Thyroid gland (tissue), 4 donors: ENCODE results near the gene ZNF200. TPM values are rescaled to one million over a fixed set of nuclear protein-coding genes. Genes with fewer than 3 reads are reported as not detected.
"Not testable (repeated sequence)": the region's sequence is repeated elsewhere in the genome, so short reads cannot be mapped to it uniquely, and the experiment has no call there.

Experiments
- DNase-seq, 2 donors: peaks; one replicate each; pipeline ENCODE4 v3.0.0-alpha.2; 2019
- H3K27ac ChIP-seq, 3 donors: fragments of 200-600 bp; sonication (generic); 1 replicate in 2 of 3; 2 replicates in 1 of 3; pipeline ENCODE4 v1.5.1; 2016 to 2019; ENCODE audit warnings: mild to moderate bottlenecking in 1 of 3, moderate library complexity in 1 of 3
- H3K27me3 ChIP-seq: fragments of 200-600 bp; sonication (generic); one replicate; pipeline ENCODE4 v1.5.1; 2019
- H3K36me3 ChIP-seq, 2 donors: fragments of 200-600 bp; sonication (generic); one replicate each; pipeline ENCODE4 v1.5.1; 2016 to 2019
- H3K4me1 ChIP-seq, 2 donors: fragments of 200-600 bp; sonication (generic); one replicate each; pipeline ENCODE4 v1.5.1; 2017 to 2019
- H3K4me3 ChIP-seq, 3 donors: fragments of 200-600 bp; sonication (generic); replicated peaks in 1 of 3; 1 replicate in 2 of 3; 2 replicates in 1 of 3; pipeline ENCODE4 v1.5.1; 2016; ENCODE audit warnings: mild to moderate bottlenecking in 1 of 3
- H3K9me3 ChIP-seq: fragments of 200-600 bp; sonication (generic); one replicate; pipeline ENCODE4 v1.5.1; 2017
- CTCF ChIP-seq, 6 experiments: fragments of 200-600 bp in 3 of 6; fragments of 450-650 bp in 3 of 6; sonication (generic) in 3 of 6; IDR thresholded peaks; one replicate each; pipeline ENCODE4 v1.5.1; 2016 to 2019; ENCODE audit warnings: antibody characterized with exemption in 6 of 6, mild to moderate bottlenecking in 2 of 6, inconsistent platforms in 1 of 6, moderate library complexity in 1 of 6
- POLR2A ChIP-seq, 2 donors: fragments of 450-650 bp; IDR thresholded peaks; one replicate each; pipeline ENCODE4 v1.6.1; 2017; ENCODE audit warnings: antibody characterized with exemption in 2 of 2, mild to moderate bottlenecking in 2 of 2, moderate library complexity in 1 of 2
- WGBS, 2 donors: methylation state at CpG; one replicate each; pipeline ENCODE4 v1.1.5; 2017; 5-methylcytosine and 5-hydroxymethylcytosine counted together
- intact Hi-C: fragments of 100-400 bp; cut with DNase I; formaldehyde crosslinking; loops from one replicate; pipeline ENCODE4 v1.15.1; 2023
- total RNA-seq, 4 donors: library from RNA; depleted of rRNA; stranded (reverse); fragments of >200 nt; gene quantifications; one replicate each; pipeline ENCODE4 v1.2.3, GENCODE V29; 2016

Gene ZNF200
- total RNA-seq, 4 donors from 2014 or later, result 6.4 to 10.8 (median 9.4) TPM

- Histone ChIP-seq H3K27me3 (no peaks in the 10 kb centered on the region), H3K27ac (no peak overlapping the region), H3K36me3 (peaks cover 6 to 8% of the 10 kb centered on the region in 2 donors), H3K4me1 (peaks cover 14 to 21% of the 10 kb centered on the region in 2 donors), H3K4me3 (no peak overlapping the region), H3K9me3 (no peaks in the 10 kb centered on the region)
- 92 to 94% methylated on average over 6 of the region's 6 CpGs for WGBS, 2 donors
- DNase-seq, result no peak
- no peak for TF ChIP-seq POLR2A (IDR thresholded peaks at IDR 0.05)
- no peak for TF ChIP-seq CTCF (IDR thresholded peaks at IDR 0.05)
- intact Hi-C loops, result loop anchor here (5.0 to 10.0 kb wide), 2 partner anchors 47 to 221 kb away; partner anchors contain the start of genes CLUAP1 and ZNF200
These were observed 46.4 kb upstream of the ZNF200 start for GRCh38 chr16:3281222-3281820.

- 79 to 84% methylated on average over 5 of the region's 5 CpGs for WGBS, 2 donors
- DNase-seq, result no peak
- no peaks in the 10 kb centered on the region for H3K9me3 ChIP-seq
- H3K27me3 ChIP-seq, result no peaks in the 10 kb centered on the region
- no peaks in the 10 kb centered on the region for H3K36me3 ChIP-seq
- H3K4me1 ChIP-seq, result no peaks in the 10 kb centered on the region
- no peak for TF ChIP-seq CTCF (IDR thresholded peaks at IDR 0.05)
- no peak for TF ChIP-seq POLR2A (IDR thresholded peaks at IDR 0.05)
- intact Hi-C loops, result no loop called here
- H3K27ac ChIP-seq, result no peak overlapping the region
- no peak overlapping the region for H3K4me3 ChIP-seq
These were observed 41.7 kb upstream of the ZNF200 start for GRCh38 chr16:3276679-3277078.

GRCh38 chr16:3274947-3275346, 40.0 kb upstream of the ZNF200 start:
- Histone ChIP-seq H3K4me1 (no peaks in the 10 kb centered on the region), H3K9me3 (no peaks in the 10 kb centered on the region), H3K36me3 (no peaks in the 10 kb centered on the region), H3K27me3 (no peaks in the 10 kb centered on the region), H3K4me3 (no peak overlapping the region), H3K27ac (no peak overlapping the region)
- no peak for TF ChIP-seq CTCF (IDR thresholded peaks at IDR 0.05)
- TF ChIP-seq POLR2A (IDR thresholded peaks at IDR 0.05), result no peak
- DNase-seq, result no peak
- intact Hi-C loops, result no loop called here

- WGBS, 2 donors, result 51 to 55% methylated on average over 4 of the region's 4 CpGs
- no peak for DNase-seq
- Histone ChIP-seq H3K36me3 (no peaks in the 10 kb centered on the region), H3K27me3 (no peaks in the 10 kb centered on the region), H3K9me3 (no peaks in the 10 kb centered on the region), H3K4me1 (no peaks in the 10 kb centered on the region), H3K4me3 (no peak overlapping the region), H3K27ac (no peak overlapping the region)
- TF ChIP-seq CTCF (IDR thresholded peaks at IDR 0.05) (no peak), POLR2A (IDR thresholded peaks at IDR 0.05) (no peak)
- intact Hi-C loops, result no loop called here
These were observed 39.5 kb upstream of the ZNF200 start for GRCh38 chr16:3274490-3274889.

- WGBS, 2 donors, result 91 to 95% methylated on average over 17 to 22 of the region's 22 CpGs
- H3K4me3 ChIP-seq, DNase-seq, intact Hi-C loops, H3K4me1 ChIP-seq, H3K27ac ChIP-seq, H3K36me3 ChIP-seq, H3K9me3 ChIP-seq, H3K27me3 ChIP-seq: not testable (repeated sequence)
These were observed 36.3 kb upstream of the ZNF200 start for GRCh38 chr16:3271281-3271680.

- H3K27me3 ChIP-seq, intact Hi-C loops, H3K27ac ChIP-seq, DNase-seq, H3K4me1 ChIP-seq, H3K9me3 ChIP-seq, H3K4me3 ChIP-seq, H3K36me3 ChIP-seq: not testable (repeated sequence)
- WGBS, 2 donors, result 63 to 76% methylated on average over 5 of the region's 5 CpGs
These were observed 35.8 kb upstream of the ZNF200 start for GRCh38 chr16:3270718-3271117.
